OCI-LY1 (cell line): Measurements from ENCODE around the gene C1QTNF5.

ENCODE experiments used
- EZH2 ChIP-seq: fragments of 200-600 bp; sonication (generic), shearing (Covaris generic); IDR thresholded peaks from 2 replicates; pipeline ENCODE4 v1.8.0; 2017; ENCODE audit warnings: borderline replicate concordance, mixed run types, mild to moderate bottlenecking, antibody characterized with exemption, low read length, moderate library complexity, mixed read lengths
- TF ChIP-seq, protein P1 (sequence below): fragments of 200-600 bp; sonication (generic), shearing (Covaris generic); IDR thresholded peaks from 2 replicates; pipeline ENCODE4 v1.5.1; 2017; ENCODE audit warnings: mild to moderate bottlenecking, antibody characterized with exemption, low read length, moderate library complexity, mixed read lengths

DNA sequence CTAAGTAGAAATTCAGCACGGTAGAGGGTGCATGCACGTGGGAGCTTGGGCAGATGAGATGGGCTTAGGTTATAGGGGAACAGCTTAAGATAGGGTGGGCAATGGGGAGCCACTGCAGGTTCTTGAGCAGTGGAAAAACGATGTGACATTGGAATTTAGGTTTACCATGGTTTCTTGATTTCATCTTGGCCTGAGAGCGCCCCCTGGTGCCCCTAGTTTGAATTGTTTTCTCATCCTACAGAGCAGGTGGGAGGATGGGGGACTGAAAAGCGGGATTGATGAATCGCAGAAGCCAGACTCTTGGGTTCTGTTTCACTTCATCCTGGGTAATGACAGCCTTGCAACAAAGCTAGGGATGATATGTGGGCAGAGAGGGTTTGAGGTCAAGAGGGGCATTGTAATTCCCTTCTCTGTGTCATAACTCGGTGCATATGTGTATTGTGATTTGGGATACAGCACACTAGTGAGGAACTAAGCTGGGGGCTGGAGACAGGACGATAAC lies 17.1 kb downstream of the C1QTNF5 start:
- TF ChIP-seq, protein P1, sequence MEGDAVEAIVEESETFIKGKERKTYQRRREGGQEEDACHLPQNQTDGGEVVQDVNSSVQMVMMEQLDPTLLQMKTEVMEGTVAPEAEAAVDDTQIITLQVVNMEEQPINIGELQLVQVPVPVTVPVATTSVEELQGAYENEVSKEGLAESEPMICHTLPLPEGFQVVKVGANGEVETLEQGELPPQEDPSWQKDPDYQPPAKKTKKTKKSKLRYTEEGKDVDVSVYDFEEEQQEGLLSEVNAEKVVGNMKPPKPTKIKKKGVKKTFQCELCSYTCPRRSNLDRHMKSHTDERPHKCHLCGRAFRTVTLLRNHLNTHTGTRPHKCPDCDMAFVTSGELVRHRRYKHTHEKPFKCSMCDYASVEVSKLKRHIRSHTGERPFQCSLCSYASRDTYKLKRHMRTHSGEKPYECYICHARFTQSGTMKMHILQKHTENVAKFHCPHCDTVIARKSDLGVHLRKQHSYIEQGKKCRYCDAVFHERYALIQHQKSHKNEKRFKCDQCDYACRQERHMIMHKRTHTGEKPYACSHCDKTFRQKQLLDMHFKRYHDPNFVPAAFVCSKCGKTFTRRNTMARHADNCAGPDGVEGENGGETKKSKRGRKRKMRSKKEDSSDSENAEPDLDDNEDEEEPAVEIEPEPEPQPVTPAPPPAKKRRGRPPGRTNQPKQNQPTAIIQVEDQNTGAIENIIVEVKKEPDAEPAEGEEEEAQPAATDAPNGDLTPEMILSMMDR = peak; percentile 70
- no peak for TF ChIP-seq EZH2
